Activated naive CD8-positive, alpha-beta T cell (primary cell): ENCODE results near the gene GPBP1L1.
"Not testable (repeated sequence)": the region's sequence is repeated elsewhere in the genome, so short reads cannot be mapped to it uniquely, and the experiment has no call there.

ENCODE experiments used
- H3K27ac Mint-ChIP-seq: one replicate; pipeline ENCODE4 v1.8.0; 2021; ENCODE audit warnings: mixed read lengths
- H3K27me3 Mint-ChIP-seq: one replicate; pipeline ENCODE4 v1.8.0; 2021; ENCODE audit warnings: mixed read lengths
- H3K36me3 Mint-ChIP-seq: one replicate; pipeline ENCODE4 v1.8.0; 2021; ENCODE audit warnings: mixed read lengths
- H3K4me1 Mint-ChIP-seq: one replicate; pipeline ENCODE4 v1.8.0; 2021; ENCODE audit warnings: low read depth, mixed read lengths
- H3K4me3 Mint-ChIP-seq: one replicate; pipeline ENCODE4 v1.8.0; 2021; ENCODE audit warnings: mild to moderate bottlenecking, mixed read lengths
- H3K9me3 Mint-ChIP-seq: one replicate; pipeline ENCODE4 v1.8.0; 2021; ENCODE audit warnings: low read depth, mixed read lengths

GPBP1L1 gene, protein sequence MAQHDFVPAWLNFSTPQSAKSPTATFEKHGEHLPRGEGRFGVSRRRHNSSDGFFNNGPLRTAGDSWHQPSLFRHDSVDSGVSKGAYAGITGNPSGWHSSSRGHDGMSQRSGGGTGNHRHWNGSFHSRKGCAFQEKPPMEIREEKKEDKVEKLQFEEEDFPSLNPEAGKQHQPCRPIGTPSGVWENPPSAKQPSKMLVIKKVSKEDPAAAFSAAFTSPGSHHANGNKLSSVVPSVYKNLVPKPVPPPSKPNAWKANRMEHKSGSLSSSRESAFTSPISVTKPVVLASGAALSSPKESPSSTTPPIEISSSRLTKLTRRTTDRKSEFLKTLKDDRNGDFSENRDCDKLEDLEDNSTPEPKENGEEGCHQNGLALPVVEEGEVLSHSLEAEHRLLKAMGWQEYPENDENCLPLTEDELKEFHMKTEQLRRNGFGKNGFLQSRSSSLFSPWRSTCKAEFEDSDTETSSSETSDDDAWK

DNA sequence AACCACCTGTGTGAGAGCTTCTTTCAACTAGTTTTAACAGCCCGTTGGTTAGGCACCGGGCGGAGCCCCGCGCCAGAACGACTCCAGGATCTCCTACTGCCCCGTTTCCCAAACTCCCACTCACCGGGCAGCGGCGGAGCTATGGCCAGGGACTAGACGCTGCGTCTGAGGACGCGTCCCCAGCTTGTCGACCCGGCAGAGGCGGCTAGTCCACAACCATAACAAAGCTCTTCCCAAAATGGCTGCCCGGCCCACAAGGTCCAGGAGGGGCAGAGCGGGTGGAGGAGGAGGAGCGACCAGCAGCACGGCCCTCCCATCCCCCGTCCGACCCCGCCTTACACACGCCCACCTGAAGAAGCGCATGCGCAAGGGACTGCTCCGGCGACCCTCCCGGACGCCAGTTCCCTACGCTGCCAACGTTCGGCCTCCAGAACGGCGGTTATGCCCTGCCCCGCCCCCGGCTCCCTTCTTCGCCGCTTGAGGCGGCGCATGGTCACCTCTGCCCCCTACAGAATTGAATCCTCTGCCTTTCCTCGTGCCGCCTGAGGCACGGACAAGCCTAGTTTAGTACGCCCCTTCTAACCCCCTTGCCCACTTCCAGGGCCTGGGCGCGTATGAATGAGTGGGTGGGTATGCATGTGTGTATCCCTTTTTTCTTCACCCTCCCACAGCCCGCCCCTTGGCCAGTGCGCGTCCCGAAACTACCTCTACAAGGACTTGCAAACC is at the start of gene GPBP1L1:
TSS of gene GPBP1L1 (minus strand) at position 246 of the 726 bp plus-strand sequence. CDS start 27,446 bp downstream, outside the sequence.
- peaks cover 6% of the 10 kb centered on the region for H3K36me3 Mint-ChIP-seq
- H3K9me3 Mint-ChIP-seq: no peaks in the 10 kb centered on the region
- H3K4me3 Mint-ChIP-seq: peak within 1 kb of the TSS; percentile 100
- H3K4me1 Mint-ChIP-seq: peaks cover 61% of the 10 kb centered on the region
- H3K27ac Mint-ChIP-seq: peak within 1 kb of the TSS; percentile 99
- no peaks in the 10 kb centered on the region for H3K27me3 Mint-ChIP-seq

DNA sequence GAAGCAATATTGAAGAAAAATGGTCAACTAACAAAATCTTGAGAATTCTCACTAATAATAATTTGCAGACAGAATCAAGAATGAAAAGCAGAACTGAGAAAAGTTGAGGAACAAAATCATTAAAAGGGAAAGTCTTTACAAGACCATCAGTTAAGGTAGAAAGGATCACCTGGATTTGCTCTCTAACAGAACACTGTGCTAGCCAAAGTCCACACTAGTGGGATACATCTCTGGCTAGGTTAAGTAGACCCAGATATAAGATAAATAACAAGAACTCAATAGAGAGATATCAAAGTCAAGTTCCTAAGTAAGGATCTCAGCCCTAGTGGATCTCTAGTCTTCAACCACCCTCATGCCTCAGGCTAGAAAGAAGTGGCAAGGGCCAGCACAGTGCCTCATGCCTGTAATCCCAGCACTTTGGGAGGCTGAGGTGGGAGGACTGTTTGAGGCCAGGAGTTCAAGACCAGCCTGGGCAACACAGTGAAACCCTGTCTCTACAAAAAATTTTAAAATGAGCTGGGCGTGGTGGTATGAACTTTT is 44.5 kb upstream of the GPBP1L1 start:
- no peak overlapping the region for H3K4me3 Mint-ChIP-seq
- H3K36me3 Mint-ChIP-seq: peaks cover 4% of the 10 kb centered on the region
- H3K9me3 Mint-ChIP-seq: no peaks in the 10 kb centered on the region
- H3K27ac Mint-ChIP-seq: peak overlapping the region; percentile 18
- no peaks in the 10 kb centered on the region for H3K27me3 Mint-ChIP-seq
- peaks cover 7% of the 10 kb centered on the region for H3K4me1 Mint-ChIP-seq

DNA sequence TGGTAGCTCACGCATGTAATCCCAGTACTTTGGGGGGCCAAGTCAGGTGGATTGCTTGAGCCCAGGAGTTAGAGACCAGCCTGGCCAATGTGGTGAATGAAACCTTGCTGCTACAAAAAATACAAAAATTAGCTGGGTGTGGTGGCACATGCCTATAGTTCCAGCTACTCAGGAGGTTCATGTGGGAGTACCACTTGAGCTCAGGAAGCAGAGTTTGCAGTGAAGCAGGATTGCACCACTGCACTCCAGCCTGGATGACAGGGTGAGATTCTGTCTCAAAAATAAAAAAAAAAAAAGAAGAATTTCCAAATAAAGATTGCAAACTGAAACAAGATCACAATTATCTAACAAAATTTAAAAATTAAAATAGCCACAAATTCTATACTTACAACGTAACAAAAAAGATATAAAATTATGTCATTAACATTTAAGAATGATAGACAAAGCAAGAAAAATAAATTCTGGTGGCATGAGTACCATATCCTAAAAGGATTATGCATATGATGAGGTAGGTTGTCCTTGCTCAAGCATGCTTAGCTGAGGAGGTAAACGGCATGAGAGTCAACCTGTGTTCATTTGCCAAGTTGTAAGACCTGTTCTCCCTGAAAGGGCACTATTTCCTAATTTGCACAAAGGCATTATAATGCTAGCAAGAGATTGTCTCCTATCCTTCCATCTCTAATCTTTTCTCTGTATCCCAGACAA is 43.9 kb upstream of the GPBP1L1 start:
- no peak overlapping the region for H3K4me3 Mint-ChIP-seq
- H3K36me3 Mint-ChIP-seq: peaks cover 4% of the 10 kb centered on the region
- no peaks in the 10 kb centered on the region for H3K9me3 Mint-ChIP-seq
- peaks cover 7% of the 10 kb centered on the region for H3K4me1 Mint-ChIP-seq
- no peaks in the 10 kb centered on the region for H3K27me3 Mint-ChIP-seq
- H3K27ac Mint-ChIP-seq: peak overlapping the region; percentile 18

DNA sequence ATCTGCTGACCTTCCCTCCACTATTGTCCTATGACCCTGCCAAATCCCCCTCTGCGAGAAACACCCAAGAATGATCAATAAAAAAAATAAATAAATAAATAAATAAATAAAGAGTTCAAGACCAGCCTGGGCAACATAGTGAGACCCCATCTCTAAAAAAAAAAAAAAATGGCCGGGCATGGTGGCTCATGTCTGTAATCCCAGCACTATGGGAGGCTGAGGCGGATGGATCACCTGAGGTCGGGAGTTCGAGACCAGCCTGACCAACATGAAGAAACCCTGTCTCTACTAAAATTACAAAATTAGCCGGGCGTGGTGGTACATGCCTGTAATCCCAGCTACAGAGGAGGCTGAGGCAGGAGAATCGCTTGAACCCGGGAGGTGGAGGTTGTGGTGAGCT is 39.7 kb upstream of the GPBP1L1 start:
- not testable (repeated sequence) for H3K4me3 Mint-ChIP-seq, H3K27me3 Mint-ChIP-seq, H3K4me1 Mint-ChIP-seq, H3K27ac Mint-ChIP-seq, H3K9me3 Mint-ChIP-seq, H3K36me3 Mint-ChIP-seq

DNA sequence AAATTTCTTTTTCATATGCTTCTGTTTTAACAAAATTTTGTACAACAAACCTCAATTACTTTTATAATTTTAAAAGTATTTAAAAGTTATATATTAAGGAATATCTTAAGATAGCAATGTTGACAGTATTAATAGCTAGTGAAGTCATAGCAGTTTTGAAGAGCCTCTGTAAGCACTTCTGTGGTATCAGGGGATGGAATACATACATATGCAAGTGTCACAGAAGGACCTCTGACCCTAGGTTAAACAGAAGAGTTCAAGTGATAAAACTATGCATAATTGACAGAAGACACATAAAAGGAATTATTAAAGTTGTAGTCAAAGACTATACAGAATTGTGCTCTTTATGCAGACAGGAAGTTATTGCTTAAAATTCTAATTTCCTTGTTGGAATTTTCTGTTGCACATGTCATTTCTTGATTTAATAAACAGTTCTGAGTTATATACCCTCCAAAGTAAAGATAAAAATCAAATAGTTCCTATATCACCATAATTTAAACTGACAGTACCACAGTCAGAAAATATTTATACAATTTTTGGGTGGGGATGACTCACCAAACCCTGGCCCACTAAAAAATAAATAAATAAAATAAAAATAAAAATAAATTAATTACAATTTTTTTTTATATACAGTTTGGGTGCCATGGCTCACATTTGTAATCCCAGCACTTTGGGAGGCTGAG is 37.1 kb upstream of the GPBP1L1 start:
- H3K27ac Mint-ChIP-seq: no peak overlapping the region
- H3K9me3 Mint-ChIP-seq: no peaks in the 10 kb centered on the region
- H3K27me3 Mint-ChIP-seq: no peaks in the 10 kb centered on the region
- peaks cover 2% of the 10 kb centered on the region for H3K36me3 Mint-ChIP-seq
- H3K4me3 Mint-ChIP-seq: no peak overlapping the region
- no peaks in the 10 kb centered on the region for H3K4me1 Mint-ChIP-seq

DNA sequence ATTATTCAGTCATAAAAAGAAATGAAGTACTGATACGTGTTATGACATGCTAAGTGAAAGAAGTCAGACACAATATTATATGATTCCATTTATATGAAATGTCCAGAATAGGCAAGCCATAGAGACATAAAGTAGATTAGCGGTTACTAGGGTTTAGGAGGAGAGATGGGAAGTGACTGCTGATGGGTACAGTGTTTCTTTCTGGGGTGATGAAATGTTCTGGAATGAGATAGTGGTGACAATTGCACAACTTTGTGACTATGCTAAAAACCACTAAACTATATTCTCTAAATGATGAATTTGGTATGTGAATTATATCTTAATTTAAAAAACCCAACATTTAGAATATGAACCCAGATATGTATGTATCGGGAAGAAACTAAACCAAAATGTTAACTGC is 36.5 kb upstream of the GPBP1L1 start:
- Mint-ChIP-seq H3K27ac (no peak overlapping the region), H3K4me3 (no peak overlapping the region), H3K9me3 (no peaks in the 10 kb centered on the region)

DNA sequence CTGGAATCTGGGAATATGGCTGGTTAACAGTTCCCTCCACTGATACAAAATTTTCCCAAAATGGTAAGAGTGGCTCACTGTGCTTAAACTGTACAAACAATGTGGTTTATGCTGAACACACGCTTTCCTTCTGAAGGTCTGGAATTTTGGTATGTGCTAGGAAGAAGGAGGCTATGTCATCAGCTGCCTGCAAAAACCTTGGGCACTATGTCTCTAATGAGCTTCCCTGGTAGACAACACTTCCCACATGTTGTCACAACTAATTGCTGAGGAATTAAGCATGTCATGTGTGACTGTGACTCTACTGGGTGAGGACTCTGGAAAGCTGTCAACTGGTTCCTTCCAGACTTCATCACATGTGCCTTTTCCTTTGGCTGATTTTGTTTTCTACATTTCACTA is 34.9 kb upstream of the GPBP1L1 start:
- Mint-ChIP-seq H3K9me3 (no peaks in the 10 kb centered on the region), H3K4me3 (no peak overlapping the region), H3K36me3 (peaks cover 2% of the 10 kb centered on the region), H3K4me1 (no peaks in the 10 kb centered on the region), H3K27ac (no peak overlapping the region), H3K27me3 (no peaks in the 10 kb centered on the region)

More for the DNA sequence above, 36.5 kb upstream of the GPBP1L1 start:
- Mint-ChIP-seq H3K36me3 (peaks cover 2% of the 10 kb centered on the region), H3K4me1 (no peaks in the 10 kb centered on the region), H3K27me3 (no peaks in the 10 kb centered on the region)

DNA sequence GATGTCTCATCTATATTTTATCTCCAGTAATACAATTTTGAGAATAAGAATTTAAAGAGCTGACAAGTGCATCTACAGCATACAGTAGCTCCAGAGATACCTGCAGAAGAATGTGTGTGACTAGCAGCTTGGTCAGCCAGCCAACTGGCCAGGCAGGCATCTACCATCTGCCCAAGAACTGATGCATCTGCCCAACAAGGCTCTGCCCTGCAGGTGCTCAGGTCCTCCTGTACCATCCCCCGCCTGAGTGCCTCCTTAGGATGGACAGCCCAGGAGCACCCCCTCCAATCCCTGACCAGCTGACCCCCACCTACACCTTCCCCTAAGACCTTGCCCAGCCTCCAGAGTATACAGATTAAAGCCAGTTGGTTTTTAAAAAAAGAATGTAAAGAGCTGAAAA is 32.0 kb upstream of the GPBP1L1 start:
- H3K9me3 Mint-ChIP-seq: no peaks in the 10 kb centered on the region
- peaks cover 5% of the 10 kb centered on the region for H3K36me3 Mint-ChIP-seq
- H3K27ac Mint-ChIP-seq: no peak overlapping the region
- no peak overlapping the region for H3K4me3 Mint-ChIP-seq
- H3K4me1 Mint-ChIP-seq: no peaks in the 10 kb centered on the region
- H3K27me3 Mint-ChIP-seq: no peaks in the 10 kb centered on the region

DNA sequence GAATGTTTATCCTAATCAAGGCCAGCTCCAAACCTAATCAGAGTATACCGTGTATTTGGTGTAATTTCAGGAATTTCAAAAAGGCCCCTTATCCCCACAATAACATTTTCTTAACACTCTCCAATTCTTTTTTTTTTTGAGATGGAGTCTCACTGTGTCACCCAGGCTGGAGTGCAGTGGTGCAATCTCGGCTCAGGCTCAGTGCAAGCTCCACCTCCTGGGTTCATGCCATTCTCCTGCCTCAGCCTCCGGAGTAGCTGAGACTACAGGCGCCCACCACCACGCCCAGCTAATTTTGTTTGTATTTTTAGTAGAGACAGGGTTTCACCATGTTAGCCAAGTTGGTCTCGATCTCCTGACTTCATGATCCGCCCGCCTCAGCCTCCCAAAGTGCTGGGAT is 31.1 kb upstream of the GPBP1L1 start:
- not testable (repeated sequence) for H3K27ac Mint-ChIP-seq, H3K9me3 Mint-ChIP-seq, H3K27me3 Mint-ChIP-seq, H3K4me1 Mint-ChIP-seq, H3K36me3 Mint-ChIP-seq, H3K4me3 Mint-ChIP-seq

DNA sequence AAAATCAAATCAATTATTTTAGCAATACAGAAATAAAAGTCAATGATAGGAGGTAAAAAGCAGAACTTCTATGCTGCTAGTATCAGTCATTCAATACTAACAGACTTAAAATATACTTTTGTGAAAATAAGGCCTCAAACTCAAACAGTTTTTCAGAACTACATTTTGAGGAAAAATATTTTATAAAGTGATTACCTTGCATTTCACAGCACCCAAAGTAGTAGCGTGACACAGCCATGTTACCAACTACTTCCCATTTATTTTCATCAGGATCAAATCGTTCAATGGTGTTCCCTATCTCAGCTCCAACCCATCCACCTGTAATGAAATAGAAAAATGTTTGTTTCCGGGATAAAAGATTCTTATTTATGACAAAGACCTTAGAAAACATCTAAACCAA is 30.4 kb upstream of the GPBP1L1 start:
- Mint-ChIP-seq H3K27ac (no peak overlapping the region), H3K4me3 (no peak overlapping the region), H3K27me3 (no peaks in the 10 kb centered on the region), H3K4me1 (no peaks in the 10 kb centered on the region), H3K9me3 (no peaks in the 10 kb centered on the region), H3K36me3 (peaks cover 4% of the 10 kb centered on the region)

DNA sequence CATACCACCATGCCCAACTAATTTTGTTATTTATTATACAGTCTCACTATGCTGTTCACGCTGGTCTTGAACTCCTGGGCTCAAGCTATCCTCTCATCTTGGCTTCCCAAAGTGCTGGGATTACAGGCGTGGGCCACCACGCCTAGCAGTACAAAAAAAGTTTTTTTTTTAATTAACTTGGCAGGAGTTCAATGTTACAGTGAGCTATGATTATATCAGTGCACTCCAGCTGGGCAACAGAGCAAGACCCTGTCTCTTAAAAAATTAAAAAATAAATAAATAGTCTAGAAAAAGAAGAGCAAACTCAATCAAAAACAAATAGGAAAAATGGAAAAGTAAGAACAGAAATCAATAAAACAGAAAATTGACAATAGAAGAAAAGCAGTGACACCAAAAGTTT is 27.4 kb upstream of the GPBP1L1 start:
- no peaks in the 10 kb centered on the region for H3K27me3 Mint-ChIP-seq
- H3K36me3 Mint-ChIP-seq: peaks cover 5% of the 10 kb centered on the region
- H3K9me3 Mint-ChIP-seq: no peaks in the 10 kb centered on the region
- no peaks in the 10 kb centered on the region for H3K4me1 Mint-ChIP-seq
- H3K27ac Mint-ChIP-seq: no peak overlapping the region
- H3K4me3 Mint-ChIP-seq: no peak overlapping the region

DNA sequence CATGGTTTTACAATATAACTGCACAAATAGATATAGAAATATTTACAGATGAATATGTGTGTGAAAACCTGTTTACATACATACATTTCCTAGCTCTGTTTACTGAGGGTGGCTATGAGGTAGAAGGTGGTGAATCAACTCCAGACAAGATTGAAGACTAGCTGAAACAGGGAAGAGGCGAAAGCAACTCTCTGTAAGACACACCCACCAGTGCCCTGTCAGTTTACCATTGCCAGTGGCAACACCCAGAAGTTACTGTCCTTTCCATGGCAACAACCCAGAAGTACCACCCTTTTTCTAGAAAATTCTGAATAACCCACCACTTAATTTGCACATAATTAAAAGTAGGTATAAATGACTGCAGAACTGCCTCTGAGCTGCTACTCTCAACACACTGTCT is 18.3 kb upstream of the GPBP1L1 start:
- Mint-ChIP-seq H3K27me3 (no peaks in the 10 kb centered on the region), H3K9me3 (no peaks in the 10 kb centered on the region), H3K27ac (no peak overlapping the region), H3K36me3 (peaks cover 15% of the 10 kb centered on the region), H3K4me3 (no peak overlapping the region), H3K4me1 (no peaks in the 10 kb centered on the region)

DNA sequence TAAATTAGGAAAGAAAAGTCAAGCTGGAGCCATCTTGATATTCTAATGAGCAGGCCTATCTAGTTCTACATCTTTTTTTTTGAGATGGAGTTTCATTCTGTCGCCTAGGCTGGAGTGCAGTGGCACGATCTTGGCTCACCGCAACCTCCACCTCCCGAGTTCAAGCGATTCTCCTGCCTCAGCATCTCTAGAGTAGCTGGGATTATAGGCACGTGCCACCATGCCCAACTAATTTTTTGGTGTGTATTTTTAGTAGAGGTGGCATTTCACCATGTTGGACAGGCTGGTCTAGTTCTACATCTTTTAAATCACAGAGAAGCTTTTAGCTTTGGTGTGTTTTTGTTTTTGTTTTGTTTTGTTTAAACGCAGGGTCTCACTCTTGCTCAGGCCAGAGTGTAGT is 8.5 kb upstream of the GPBP1L1 start:
- peaks cover 4% of the 10 kb centered on the region for H3K36me3 Mint-ChIP-seq
- peak overlapping the region; percentile 34 for H3K27ac Mint-ChIP-seq
- no peaks in the 10 kb centered on the region for H3K9me3 Mint-ChIP-seq

DNA sequence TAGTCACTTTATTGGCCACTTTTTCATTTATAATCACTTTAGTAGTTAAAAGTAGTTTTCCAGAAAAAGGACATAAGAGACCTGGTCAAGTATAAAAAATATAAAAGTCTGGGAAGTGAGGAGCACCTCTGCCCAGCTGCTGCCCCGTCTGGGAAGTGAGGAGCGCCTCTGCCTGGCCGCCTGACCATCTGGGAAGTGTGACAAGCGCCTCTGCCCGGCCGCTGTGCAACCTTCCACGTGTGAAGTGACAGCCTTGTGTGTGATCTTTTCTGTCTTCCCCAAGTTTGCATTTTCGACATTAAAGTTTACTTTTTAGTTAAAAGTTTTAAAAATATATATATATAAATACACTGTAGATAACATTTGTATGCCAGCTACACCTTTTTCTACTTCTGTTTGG is 7.5 kb upstream of the GPBP1L1 start:
- H3K9me3 Mint-ChIP-seq, H3K4me3 Mint-ChIP-seq, H3K36me3 Mint-ChIP-seq, H3K27me3 Mint-ChIP-seq: not testable (repeated sequence)
- Mint-ChIP-seq H3K4me1 (peaks cover 20% of the 10 kb centered on the region), H3K27ac (peak overlapping the region; percentile 38)

More for the DNA sequence above, 8.5 kb upstream of the GPBP1L1 start:
- Mint-ChIP-seq H3K4me1 (peaks cover 13% of the 10 kb centered on the region), H3K27me3 (no peaks in the 10 kb centered on the region), H3K4me3 (no peak overlapping the region)
